ENCODE data around the gene JMJD1C.

GRCh38 chr10:63154546-63155387, 311.0 kb downstream of the JMJD1C start:
- TF ChIP-seq POLR2A (IDR thresholded peaks at IDR 0.05; ENCODE audit: low read length) = no peak
- TF ChIP-seq GATA1 (IDR thresholded peaks at IDR 0.05; ENCODE audit: low read depth, low read length) = no peak
